HL-60 (cell line): Measurements from ENCODE around the gene KCND2.
A peak's percentile ranks its signal among the peaks of the same experiment; 100 is the strongest.

ENCODE experiments used
- DNase-seq, 2 experiments: peaks; one replicate each; pipeline ENCODE4 v3.0.0-alpha.2; 2010 to 2020; ENCODE audit warnings: low read depth in 1 of 2, low spot score in 1 of 2
- H3K27ac ChIP-seq: fragments of 250-450 bp; sonication (Bioruptor Pico); replicated peaks from 2 replicates; pipeline ENCODE4 v1.5.1; 2020; ENCODE audit warnings: mild to moderate bottlenecking, moderate library complexity
- H3K27me3 ChIP-seq: fragments of 250-450 bp; sonication (Bioruptor Pico); 2 replicates; pipeline ENCODE4 v1.5.1; 2021; ENCODE audit warnings: mild to moderate bottlenecking, moderate library complexity; ENCODE audit not compliant: insufficient read depth, poor library complexity, severe bottlenecking
- H3K4me3 ChIP-seq: replicated peaks from 2 replicates; pipeline ENCODE4 v1.5.1; 2011; ENCODE audit warnings: mild to moderate bottlenecking, control low read depth, low read length; ENCODE audit not compliant: insufficient read depth
- GABPA ChIP-seq: IDR thresholded peaks from 2 replicates; pipeline ENCODE4 v1.6.1; 2012; ENCODE audit warnings: low read depth
- POLR2AphosphoS5 ChIP-seq: IDR thresholded peaks from 2 replicates; pipeline ENCODE4 v1.6.1; 2012; ENCODE audit warnings: low read depth
- SPI1 ChIP-seq: IDR thresholded peaks from 2 replicates; pipeline ENCODE4 v1.6.1; 2012; ENCODE audit warnings: low read depth, mild to moderate bottlenecking, borderline replicate concordance
- TF ChIP-seq, protein P1 (sequence below): IDR thresholded peaks from one replicate; pipeline ENCODE4 v1.5.1; 2011; ENCODE audit warnings: low read length, control low read depth, inconsistent platforms; ENCODE audit not compliant: insufficient read depth
- TF ChIP-seq, protein P2 (sequence below): IDR thresholded peaks from 2 replicates; pipeline ENCODE4 v1.6.1; 2012; ENCODE audit warnings: low read depth; ENCODE audit not compliant: insufficient replicate concordance

Gene KCND2

DNA sequence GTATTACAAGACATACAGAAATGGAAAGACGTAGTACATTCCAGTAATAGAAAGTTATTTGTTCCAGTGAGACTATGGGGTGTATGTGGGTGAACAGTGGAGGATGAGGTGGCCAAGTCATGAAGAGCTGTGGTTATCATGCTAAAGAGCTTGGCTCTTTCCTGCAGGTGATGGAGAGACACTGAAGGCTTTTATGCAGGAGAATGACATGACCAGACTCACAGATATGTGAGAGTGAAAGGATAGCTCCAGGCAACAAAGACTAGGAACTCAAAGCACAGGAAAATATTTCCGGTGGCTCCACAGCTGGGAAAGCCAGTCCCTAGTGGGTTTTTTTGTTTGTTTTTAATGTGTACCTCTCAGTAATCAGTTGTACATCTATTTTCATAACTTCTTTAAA is 451.5 kb downstream of the KCND2 start:
- DNase-seq, result no peak
- TF ChIP-seq, protein P1, sequence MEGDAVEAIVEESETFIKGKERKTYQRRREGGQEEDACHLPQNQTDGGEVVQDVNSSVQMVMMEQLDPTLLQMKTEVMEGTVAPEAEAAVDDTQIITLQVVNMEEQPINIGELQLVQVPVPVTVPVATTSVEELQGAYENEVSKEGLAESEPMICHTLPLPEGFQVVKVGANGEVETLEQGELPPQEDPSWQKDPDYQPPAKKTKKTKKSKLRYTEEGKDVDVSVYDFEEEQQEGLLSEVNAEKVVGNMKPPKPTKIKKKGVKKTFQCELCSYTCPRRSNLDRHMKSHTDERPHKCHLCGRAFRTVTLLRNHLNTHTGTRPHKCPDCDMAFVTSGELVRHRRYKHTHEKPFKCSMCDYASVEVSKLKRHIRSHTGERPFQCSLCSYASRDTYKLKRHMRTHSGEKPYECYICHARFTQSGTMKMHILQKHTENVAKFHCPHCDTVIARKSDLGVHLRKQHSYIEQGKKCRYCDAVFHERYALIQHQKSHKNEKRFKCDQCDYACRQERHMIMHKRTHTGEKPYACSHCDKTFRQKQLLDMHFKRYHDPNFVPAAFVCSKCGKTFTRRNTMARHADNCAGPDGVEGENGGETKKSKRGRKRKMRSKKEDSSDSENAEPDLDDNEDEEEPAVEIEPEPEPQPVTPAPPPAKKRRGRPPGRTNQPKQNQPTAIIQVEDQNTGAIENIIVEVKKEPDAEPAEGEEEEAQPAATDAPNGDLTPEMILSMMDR, result no peak
- TF ChIP-seq POLR2AphosphoS5, result no peak
- Histone ChIP-seq H3K4me3 (no peak overlapping the region), H3K27ac (no peak overlapping the region), H3K27me3 (no peaks in the 10 kb centered on the region)

DNA sequence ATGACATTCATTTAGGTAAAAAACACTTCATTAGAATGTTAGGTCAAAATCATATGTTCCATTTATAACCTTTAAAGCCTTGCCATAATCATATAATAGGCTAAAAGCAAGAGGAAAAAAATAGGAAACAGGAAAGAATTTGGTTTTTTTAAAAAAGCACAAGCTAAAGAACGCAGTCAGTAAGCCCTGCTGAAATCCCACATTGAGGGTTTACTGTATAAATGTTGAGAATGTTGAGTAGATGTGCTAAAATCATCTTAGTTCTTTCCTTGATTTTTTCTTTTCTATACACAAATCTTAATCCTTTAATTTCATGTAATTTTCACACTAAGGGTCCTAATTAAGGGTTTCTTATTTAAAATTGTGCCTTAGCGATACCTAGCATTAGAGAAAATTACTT is 452.0 kb downstream of the KCND2 start:
- no peak overlapping the region for H3K27ac ChIP-seq
- TF ChIP-seq, protein P1, result no peak
- TF ChIP-seq, protein P2, sequence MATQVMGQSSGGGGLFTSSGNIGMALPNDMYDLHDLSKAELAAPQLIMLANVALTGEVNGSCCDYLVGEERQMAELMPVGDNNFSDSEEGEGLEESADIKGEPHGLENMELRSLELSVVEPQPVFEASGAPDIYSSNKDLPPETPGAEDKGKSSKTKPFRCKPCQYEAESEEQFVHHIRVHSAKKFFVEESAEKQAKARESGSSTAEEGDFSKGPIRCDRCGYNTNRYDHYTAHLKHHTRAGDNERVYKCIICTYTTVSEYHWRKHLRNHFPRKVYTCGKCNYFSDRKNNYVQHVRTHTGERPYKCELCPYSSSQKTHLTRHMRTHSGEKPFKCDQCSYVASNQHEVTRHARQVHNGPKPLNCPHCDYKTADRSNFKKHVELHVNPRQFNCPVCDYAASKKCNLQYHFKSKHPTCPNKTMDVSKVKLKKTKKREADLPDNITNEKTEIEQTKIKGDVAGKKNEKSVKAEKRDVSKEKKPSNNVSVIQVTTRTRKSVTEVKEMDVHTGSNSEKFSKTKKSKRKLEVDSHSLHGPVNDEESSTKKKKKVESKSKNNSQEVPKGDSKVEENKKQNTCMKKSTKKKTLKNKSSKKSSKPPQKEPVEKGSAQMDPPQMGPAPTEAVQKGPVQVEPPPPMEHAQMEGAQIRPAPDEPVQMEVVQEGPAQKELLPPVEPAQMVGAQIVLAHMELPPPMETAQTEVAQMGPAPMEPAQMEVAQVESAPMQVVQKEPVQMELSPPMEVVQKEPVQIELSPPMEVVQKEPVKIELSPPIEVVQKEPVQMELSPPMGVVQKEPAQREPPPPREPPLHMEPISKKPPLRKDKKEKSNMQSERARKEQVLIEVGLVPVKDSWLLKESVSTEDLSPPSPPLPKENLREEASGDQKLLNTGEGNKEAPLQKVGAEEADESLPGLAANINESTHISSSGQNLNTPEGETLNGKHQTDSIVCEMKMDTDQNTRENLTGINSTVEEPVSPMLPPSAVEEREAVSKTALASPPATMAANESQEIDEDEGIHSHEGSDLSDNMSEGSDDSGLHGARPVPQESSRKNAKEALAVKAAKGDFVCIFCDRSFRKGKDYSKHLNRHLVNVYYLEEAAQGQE, result no peak
- TF ChIP-seq GABPA (no peak), POLR2AphosphoS5 (no peak), SPI1 (no peak)
- no peak for DNase-seq
- no peak overlapping the region for H3K4me3 ChIP-seq
- no peaks in the 10 kb centered on the region for H3K27me3 ChIP-seq

DNA sequence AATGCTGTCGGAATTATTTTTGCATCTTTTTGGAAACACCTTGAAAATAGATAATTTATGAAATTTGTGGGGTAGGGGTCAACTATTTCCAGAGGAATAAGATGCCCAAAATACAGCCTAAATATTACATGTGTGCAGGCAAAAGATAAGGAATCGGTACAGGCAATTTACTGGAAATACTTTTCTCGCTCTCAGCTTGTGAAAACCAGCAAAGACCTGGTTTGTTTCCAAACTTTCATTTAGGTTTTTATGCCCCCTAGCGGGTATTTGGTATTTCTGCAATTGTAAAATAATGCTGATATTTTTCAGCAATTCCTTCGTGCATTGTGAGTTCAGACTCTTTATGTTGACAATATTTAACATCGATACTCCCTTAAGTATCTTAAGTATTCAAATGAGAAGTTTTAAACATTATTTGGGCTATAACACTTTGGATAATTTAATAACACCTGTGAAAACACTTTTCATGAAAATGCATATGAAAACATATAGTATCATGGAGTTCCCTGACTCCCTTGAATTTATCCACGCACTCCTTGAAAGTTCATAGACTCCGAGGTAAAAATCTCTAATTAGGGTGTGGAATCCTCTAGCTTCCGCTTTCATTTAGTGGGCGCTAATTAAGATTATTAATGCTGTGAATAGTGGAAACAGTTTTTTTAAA is 452.5 kb downstream of the KCND2 start:
- no peak for DNase-seq
- no peak overlapping the region for H3K27ac ChIP-seq
- TF ChIP-seq, protein P1, result peak; percentile 23
- TF ChIP-seq, protein P2, result no peak
- no peak overlapping the region for H3K4me3 ChIP-seq
- H3K27me3 ChIP-seq, result no peaks in the 10 kb centered on the region

DNA sequence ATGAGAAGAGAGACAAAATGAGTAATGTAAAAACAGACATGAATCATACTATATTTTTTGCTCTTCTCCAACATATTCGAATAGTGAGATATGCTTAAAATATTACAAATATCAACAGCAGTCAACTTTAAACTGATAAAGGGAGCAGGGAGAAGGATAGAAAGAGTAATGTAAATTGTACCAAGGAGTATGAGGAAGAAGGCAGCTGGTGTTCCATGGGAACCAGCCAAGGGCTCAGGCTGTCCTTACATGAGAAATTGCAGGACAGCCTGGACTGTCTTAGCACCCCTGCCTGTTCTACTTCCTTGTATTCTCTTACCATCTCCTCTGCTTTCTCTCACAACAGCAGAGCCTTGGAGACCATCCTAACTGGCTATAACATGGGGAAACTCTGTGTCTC is 456.3 kb downstream of the KCND2 start:
- TF ChIP-seq, protein P2, result no peak
- TF ChIP-seq, protein P1, result no peak
- TF ChIP-seq POLR2AphosphoS5 (no peak), SPI1 (no peak)
- no peak for DNase-seq
- H3K27me3 ChIP-seq, result no peaks in the 10 kb centered on the region
- no peak overlapping the region for H3K4me3 ChIP-seq
- H3K27ac ChIP-seq, result no peak overlapping the region
